ENCODE results near the gene FBXL3. TPM values are rescaled to one million over a fixed set of nuclear protein-coding genes. Genes with fewer than 3 reads are reported as not detected.

FBXL3 gene
- 44.9 TPM for total RNA-seq
- long read RNA-seq, partial matches to known transcripts = 1 of 6 reads
- long read RNA-seq, other reads (novel, unspliced or antisense) = 5 of 6 reads

- DNase-seq (ENCODE audit: low spot score) = peak; percentile 95
Measured at GRCh38 chr13:77026861-77027621, at the start of gene FBXL3. Gene FBXL3 (minus strand): TSS chr13:77027159. CDS start chr13:77021860, 5,299 bp downstream.

- DNase-seq (ENCODE audit: low spot score) = no peak
Measured at GRCh38 chr13:77067519-77067918, 40.6 kb upstream of the FBXL3 start.

DNA sequence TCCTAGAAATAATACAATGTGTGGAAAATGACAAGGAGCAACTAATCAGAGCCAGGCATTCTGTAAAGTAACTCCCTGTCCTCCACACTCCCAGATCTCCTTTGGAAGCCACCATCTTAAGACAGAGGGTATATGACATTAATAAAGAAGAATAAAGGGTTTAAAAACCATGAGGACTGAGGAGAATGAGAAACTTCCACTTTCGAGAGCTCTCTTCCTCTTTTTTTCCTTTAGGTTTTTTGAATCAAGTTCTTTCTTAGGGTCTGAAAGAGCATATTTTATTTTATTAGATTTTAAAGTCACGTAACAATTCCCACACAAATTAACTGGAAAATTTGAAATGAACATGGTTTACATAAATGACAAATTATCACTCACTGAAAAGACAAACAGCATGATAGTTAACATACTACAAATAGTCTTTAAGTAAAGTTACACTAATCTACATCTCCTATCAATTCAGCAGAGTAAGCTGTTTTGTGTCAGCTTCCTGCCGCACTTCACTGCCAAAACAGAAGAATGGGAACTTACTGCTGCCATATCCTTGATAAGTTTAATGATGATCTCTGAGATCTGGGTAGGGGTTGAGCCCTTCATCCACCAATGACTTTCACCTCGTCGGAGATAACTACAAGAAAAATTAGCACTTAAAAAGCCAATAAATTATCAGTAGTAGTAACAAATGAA, 38.6 kb upstream of the FBXL3 start:
- no peak for DNase-seq (ENCODE audit: low spot score)

DNA sequence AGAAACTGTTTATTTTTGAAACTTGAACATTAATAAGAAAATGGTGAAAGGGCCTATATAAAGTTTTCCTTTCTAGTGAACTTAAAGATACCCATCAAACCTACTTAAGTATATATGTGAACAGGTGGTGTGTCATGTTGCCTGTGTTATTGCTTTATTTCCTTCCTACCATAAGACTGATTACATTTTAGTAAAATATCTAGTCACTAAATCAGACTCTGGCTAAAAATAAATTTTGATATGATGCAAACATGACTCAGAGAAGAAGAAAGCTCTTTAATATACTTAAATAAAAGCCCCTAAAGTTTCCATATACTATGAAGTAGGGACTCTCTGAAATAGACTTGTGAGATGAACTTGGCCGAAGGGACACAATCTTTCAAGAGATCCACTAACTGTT, 35.1 kb upstream of the FBXL3 start:
- no peak for DNase-seq (ENCODE audit: low spot score)

DNA sequence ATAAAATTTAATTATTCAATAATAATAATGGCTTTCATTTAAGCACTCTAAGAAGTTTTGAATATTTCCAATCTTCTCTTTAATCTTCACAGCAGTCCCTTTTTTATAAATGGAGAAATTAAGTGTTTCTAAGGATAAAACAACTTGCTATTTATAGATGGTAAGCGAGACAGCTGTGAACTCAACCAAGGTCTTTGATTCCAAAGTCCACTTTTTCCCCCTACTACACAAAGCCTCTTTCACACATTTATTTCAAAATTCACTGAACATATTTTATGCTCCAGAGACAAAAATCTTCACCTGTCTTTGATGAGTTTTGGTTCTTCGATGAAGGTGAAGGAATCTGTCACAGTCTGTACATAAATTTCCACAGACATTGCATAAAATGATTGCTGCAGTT, 34.4 kb upstream of the FBXL3 start:
- DNase-seq (ENCODE audit: low spot score) = no peak

DNA sequence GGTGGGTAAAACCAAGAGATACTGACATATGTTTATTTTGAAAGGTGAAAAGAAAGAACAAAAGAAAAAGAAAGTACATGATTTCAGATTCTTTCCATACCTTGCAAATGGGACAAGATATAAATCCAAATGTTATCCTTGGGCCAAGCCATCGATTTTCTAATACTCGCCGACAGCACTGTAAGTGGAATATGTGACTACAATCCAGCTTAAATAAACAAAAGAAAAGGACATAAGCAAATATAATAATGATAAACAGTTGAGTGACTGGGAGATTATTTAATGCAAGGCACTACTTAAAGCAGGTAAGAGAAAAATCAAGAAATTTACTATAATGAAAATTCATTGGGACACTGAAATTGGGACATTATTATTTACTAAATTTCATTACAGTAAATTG, 29.9 kb upstream of the FBXL3 start:
- DNase-seq (ENCODE audit: low spot score) = no peak

GRCh38 chr13:77056382-77056781, 29.4 kb upstream of the FBXL3 start:
- DNase-seq (ENCODE audit: low spot score) = no peak

DNA sequence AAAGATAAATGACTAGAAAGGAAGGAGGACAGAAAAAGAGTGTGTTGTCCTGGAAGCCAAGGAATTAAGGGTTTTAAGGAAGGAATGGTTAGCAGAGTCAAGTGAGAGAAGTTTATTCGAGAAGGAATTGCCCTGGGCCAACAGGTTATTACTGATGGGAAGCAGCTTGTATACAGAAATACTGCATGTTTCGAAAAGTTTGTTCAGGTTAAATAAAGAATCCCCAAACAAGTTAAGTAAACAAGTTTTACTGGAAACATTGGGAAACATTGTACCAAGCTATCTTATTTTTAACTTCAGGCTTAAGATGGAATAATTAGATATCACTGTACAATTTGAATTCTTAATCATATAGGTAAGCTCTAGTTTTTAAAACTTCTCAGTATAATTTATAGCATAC, 28.2 kb upstream of the FBXL3 start:
- DNase-seq (ENCODE audit: low spot score) = no peak

DNA sequence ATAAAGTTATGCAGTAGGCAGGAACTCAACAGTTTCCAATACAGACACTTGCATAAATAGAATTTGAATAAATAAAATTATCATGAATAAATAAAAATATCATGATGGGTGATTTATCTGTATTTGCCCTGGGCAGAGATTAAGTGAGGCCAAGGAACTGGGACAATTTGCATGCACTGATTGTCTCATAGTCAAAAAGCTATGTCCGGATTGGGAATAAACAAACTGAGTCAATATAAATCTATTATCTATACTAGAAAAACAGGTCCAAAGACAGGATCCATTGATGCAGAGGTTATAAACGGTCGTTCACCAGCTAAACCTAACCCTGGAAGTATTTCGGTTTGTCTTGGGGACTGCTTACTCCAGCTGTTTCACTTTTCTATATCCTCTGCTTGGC, 26.2 kb upstream of the FBXL3 start:
- no peak for DNase-seq (ENCODE audit: low spot score)

- DNase-seq (ENCODE audit: low spot score) = no peak
Measured at GRCh38 chr13:77048681-77049080, 21.7 kb upstream of the FBXL3 start.

DNA sequence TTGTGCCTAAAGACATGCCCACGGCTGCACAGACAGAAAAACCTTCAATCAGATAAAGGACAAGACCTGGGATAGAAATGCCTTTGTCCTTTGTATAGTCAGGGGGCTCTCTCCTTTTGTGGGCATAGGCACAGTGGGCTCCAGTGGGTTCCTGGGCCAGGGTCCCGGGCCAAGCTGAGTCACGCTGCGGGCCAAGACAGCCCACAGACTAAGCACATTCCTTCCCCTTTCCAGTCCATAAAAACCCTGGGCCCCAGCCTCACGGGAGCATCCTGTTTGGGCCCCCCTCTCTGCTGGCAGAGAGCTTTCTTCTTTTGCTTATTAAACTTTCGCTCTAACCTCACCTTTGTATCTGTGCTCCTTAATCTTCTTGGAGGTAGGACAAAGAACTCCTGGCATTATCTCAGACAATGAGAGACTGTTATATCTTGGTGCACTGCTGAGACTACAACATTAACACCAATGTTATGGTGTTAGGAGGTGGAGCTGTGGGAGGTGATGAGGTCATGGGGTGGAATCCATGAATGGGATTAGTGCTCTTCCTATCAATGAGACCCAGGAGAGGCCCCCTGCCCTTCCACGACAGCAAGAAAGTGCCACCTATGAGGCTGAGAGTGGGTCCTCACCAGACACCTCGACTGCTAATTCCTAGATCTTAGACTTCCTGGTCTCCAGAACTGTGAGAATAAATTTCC, 20.8 kb upstream of the FBXL3 start:
- no peak for DNase-seq (ENCODE audit: low spot score)

DNA sequence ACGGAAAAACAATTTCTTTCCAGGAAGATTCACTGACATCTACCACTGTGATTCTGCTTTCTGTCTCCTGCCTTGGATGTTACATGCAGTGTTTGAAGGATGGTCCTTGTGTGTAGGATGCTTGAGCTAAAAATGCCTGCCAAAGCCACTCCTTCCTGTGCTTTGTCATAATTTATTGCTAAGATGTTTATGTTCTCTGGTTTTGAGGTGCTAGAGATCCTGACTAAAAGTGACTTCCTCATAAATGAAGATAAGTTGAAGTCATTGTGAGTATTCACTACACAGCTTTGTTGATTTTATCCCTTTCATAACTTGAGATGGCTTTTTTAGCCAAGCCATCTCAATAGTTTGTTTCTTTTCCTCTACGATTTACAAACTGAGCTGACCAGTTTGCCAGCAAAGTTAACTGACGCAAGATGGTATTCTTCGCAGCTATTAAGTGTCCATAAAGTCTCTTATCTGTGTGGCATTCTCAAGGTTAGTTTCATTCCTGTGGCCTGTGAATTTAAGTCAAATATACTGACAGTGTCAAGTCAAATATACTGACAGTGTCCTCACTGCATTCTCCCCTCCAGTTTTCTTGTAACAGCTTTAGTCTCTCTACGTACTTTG, 15.7 kb upstream of the FBXL3 start:
- DNase-seq (ENCODE audit: low spot score) = no peak

DNA sequence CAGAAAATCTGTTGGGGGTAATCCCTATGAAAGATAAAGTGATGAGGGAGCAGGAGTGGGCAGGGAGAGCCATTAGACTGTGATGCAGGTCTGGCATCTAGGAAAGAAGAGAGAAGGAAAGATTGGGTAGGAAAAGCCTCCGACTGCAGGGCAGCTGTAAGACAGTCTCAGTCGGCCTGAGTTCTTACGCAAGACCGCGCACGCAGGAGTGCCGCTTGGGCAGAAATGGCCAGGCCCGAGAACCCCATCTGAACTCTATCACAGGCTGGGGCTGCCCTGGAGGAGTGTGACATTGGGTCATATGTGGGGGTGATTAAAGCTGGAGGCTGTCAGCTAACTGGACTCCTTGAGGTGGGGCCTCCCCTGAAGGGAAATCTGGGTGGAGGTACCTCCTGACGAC, 13.9 kb upstream of the FBXL3 start:
- DNase-seq (ENCODE audit: low spot score) = no peak

DNA sequence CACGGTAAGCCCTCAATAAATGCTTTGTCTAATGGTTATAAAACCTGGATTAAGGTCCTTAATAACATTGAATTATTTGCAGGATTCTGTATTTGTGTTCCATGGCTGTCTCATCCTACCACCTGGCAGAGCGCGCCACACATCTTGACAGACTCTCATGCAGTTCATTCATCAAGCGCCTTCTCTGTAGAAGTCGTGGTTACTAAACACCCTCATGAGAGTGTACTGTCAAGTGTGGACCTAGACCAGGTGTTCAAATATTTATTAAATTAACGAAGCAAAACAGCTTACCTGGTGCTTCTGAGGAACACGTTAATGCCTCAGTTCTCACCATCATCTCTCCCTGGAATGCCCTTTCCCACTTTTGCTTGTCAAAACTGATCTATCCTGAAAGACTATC, 13.1 kb upstream of the FBXL3 start:
- DNase-seq (ENCODE audit: low spot score) = no peak

DNA sequence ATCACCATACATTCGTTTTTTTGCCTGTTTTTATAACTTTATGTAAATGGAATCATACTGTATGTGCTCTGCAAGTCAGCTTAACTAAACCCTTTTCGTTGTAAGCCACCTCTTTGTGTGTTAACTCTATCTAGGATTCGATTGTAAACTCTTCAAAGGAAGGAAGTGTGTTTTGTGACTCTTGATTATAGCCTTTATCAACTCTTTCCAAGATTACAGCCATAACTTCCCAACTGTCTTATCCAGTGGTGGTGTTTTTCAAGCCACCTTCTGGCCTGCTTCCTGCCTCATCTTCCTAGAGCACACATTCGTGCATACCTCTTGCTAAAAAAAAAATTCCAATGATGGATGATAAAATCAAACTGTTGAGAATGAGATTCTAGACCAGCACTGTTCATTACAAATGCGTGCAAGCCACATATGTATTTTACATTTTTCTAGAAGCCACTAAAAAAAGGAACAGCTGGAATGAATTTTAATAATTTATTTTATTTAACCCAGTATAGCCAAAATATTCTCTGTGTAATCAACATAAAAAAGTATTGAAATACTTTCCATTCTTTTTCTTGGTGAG, 12.0 kb upstream of the FBXL3 start:
- DNase-seq (ENCODE audit: low spot score) = no peak

GRCh38 chr13:77036279-77036678, 9.3 kb upstream of the FBXL3 start:
- DNase-seq (ENCODE audit: low spot score) = no peak

- no peak for DNase-seq (ENCODE audit: low spot score)
Measured at GRCh38 chr13:77034881-77035280, 7.9 kb upstream of the FBXL3 start.

DNA sequence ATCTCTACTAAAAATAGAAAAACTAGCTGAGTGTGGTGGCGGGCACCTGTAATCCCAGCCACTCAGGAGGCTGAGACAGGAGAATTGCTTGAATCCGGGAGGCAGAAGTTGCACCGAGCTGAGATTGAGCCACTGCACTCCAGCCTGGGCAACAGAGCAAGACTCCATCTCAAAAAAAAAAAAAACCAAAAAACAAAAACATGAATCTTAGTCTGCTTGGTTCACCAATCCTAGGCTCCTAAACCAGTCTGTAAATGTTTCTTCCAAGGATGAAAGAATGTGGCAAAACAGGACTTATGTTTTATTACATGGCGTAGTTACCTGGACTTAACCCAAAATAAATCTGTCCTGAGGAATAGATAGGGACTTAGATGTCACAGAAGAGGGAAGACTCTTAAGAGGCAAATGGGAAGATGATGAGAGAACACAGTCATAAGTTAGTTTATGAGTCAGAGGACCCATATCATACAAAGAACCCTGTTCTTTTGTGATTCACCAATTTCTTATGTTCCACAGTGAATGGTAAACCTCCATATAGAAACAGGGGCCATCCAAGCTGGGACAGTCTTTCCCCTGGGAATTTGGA, 6.9 kb upstream of the FBXL3 start:
- DNase-seq (ENCODE audit: low spot score) = no peak

GRCh38 chr13:77031656-77032243, 4.8 kb upstream of the FBXL3 start:
- no peak for DNase-seq (ENCODE audit: low spot score)

- DNase-seq (ENCODE audit: low spot score) = no peak
Measured at GRCh38 chr13:77029436-77029835, 2.5 kb upstream of the FBXL3 start.

DNA sequence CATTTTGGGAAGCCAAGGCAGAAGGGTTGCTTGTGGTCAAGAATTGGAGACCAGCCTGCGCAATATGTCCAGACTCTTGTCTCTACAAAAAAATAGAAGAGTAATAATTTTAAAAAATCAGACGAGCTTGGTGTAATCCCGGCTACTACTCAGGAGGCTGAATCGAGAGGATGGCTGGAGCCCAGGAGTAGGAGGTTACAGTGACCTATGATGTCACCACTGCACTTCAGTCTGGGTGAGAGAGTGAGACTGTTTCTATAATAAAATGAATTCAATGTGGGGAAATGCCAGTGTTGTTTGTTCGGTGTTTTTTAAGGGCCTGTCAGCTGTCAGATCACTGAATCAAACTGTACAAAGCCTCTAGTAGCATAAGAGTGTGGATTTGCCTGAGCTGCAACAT, 1.2 kb upstream of the FBXL3 start:
- DNase-seq (ENCODE audit: low spot score) = no peak

Measured in mesenteric fat pad (tissue), 1 donor.